Smooth muscle cell (in vitro differentiated cells): Measurements from ENCODE around the gene KRT20. TPM values are rescaled to one million over a fixed set of nuclear protein-coding genes. Genes with fewer than 3 reads are reported as not detected.

Experiments used
- DNase-seq: peaks from one replicate; lab custom pipeline; 2025; ENCODE audit not compliant: unreplicated experiment; lab: John Stamatoyannopoulos, UW
- H2AFZ ChIP-seq: fragments of 200-600 bp; sonication (generic); 2 replicates; pipeline ENCODE4 v1.6.0; 2016; ENCODE audit warnings: antibody characterized with exemption, low read depth, mild to moderate bottlenecking
- H3F3A ChIP-seq: fragments of 200-600 bp; sonication (generic); 2 replicates; pipeline ENCODE4 v1.6.0; 2017; ENCODE audit warnings: antibody characterized with exemption, low read depth
- H3K27ac ChIP-seq: fragments of 200-600 bp; sonication (generic); 2 replicates; pipeline ENCODE4 v1.5.1; 2016; ENCODE audit warnings: low read depth, mild to moderate bottlenecking
- H3K27me3 ChIP-seq: fragments of 200-600 bp; sonication (generic); 2 replicates; pipeline ENCODE4 v1.6.1; 2016; ENCODE audit warnings: low read depth, mild to moderate bottlenecking
- H3K36me3 ChIP-seq: fragments of 200-600 bp; sonication (generic); 2 replicates; pipeline ENCODE4 v1.5.1; 2016; ENCODE audit warnings: low read depth
- H3K4me1 ChIP-seq: fragments of 200-600 bp; sonication (generic); 2 replicates; pipeline ENCODE4 v1.5.1; 2016; ENCODE audit warnings: low read depth
- H3K4me2 ChIP-seq: fragments of 200-600 bp; sonication (generic); 2 replicates; pipeline ENCODE4 v1.6.0; 2016; ENCODE audit warnings: mild to moderate bottlenecking
- H3K4me3 ChIP-seq: fragments of 200-600 bp; sonication (generic); 2 replicates; pipeline ENCODE4 v1.5.1; 2016; ENCODE audit warnings: mild to moderate bottlenecking
- H3K79me2 ChIP-seq: fragments of 200-600 bp; sonication (generic); 2 replicates; pipeline ENCODE4 v1.6.0; 2016; ENCODE audit warnings: low read depth, mild to moderate bottlenecking
- H3K9ac ChIP-seq: fragments of 200-600 bp; sonication (generic); 2 replicates; pipeline ENCODE4 v1.6.0; 2016; ENCODE audit warnings: low read depth
- H3K9me3 ChIP-seq: fragments of 200-600 bp; sonication (generic); replicated peaks from 2 replicates; pipeline ENCODE4 v1.5.1; 2016; ENCODE audit warnings: low read depth
- H4K20me1 ChIP-seq: fragments of 200-600 bp; sonication (generic); 2 replicates; pipeline ENCODE4 v1.6.0; 2016; ENCODE audit warnings: low read depth
- WGBS: methylation state at CpG from one replicate; pipeline ENCODE4 v1.1.7; 2016; ENCODE audit warnings: low lambda C conversion rate; 5-methylcytosine and 5-hydroxymethylcytosine counted together
- polyA plus RNA-seq: library from polyadenylated mRNA; unstranded; fragments of >200 nt; fragmentation: Nextera tagmentation; extraction: Ambion mirVana; gene quantifications from 2 replicates; pipeline ENCODE4 v1.2.1, GENCODE V29; 2016
- total RNA-seq: library from RNA; depleted of rRNA; stranded (reverse); fragments of >200 nt; gene quantifications from 2 replicates; pipeline ENCODE4 v1.2.3, GENCODE V29; 2014
- TF ChIP-seq, protein P1 (sequence below): fragments of 200-600 bp; sonication (generic); IDR thresholded peaks from 2 replicates; pipeline ENCODE4 v1.5.1; 2017; ENCODE audit warnings: borderline replicate concordance, mild to moderate bottlenecking, antibody characterized with exemption; ENCODE audit not compliant: insufficient read depth, poor library complexity, severe bottlenecking

The KRT20 gene
- total and polyA plus RNA-seq, 2 experiments from 2014 or later: not detected

GRCh38 chr17:40872416-40872815 lies 12.6 kb downstream of the KRT20 start:
- no peak overlapping the region for H3K27ac ChIP-seq
- no peak overlapping the region for H3K4me2 ChIP-seq
- peaks cover 2% of the 10 kb centered on the region for H3K27me3 ChIP-seq
- no peaks in the 10 kb centered on the region for H3F3A ChIP-seq
- DNase-seq: no peak
- H3K79me2 ChIP-seq: no peaks in the 10 kb centered on the region
- no peaks in the 10 kb centered on the region for H3K36me3 ChIP-seq
- H3K4me1 ChIP-seq: no peaks in the 10 kb centered on the region
- H3K9me3 ChIP-seq: no peaks in the 10 kb centered on the region
- TF ChIP-seq, protein P1, sequence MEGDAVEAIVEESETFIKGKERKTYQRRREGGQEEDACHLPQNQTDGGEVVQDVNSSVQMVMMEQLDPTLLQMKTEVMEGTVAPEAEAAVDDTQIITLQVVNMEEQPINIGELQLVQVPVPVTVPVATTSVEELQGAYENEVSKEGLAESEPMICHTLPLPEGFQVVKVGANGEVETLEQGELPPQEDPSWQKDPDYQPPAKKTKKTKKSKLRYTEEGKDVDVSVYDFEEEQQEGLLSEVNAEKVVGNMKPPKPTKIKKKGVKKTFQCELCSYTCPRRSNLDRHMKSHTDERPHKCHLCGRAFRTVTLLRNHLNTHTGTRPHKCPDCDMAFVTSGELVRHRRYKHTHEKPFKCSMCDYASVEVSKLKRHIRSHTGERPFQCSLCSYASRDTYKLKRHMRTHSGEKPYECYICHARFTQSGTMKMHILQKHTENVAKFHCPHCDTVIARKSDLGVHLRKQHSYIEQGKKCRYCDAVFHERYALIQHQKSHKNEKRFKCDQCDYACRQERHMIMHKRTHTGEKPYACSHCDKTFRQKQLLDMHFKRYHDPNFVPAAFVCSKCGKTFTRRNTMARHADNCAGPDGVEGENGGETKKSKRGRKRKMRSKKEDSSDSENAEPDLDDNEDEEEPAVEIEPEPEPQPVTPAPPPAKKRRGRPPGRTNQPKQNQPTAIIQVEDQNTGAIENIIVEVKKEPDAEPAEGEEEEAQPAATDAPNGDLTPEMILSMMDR: no peak
- no peak overlapping the region for H3K9ac ChIP-seq
- H2AFZ ChIP-seq: no peak overlapping the region
- H4K20me1 ChIP-seq: no peaks in the 10 kb centered on the region
- H3K4me3 ChIP-seq: no peak overlapping the region

DNA sequence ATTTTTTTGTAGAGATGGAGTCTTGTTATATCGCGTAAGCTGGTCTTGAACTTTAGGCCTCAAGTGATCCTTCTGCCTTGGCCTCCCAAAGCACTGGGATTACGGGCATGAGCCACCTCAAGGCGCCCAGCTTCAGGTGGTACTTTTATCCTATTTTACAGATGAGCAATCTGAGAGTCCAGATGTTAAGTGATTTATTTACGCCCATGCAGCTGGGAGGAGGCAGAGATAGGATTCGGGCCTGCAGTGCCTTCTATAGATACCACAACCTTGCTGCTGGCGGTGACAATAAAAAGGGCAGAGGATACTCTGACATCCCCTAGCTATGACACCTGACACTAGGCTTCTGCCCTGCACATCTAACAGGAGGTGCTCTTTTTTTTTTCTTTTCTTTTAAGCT lies 13.7 kb downstream of the KRT20 start:
- no peaks in the 10 kb centered on the region for H3K36me3 ChIP-seq
- H4K20me1 ChIP-seq: no peaks in the 10 kb centered on the region
- no peaks in the 10 kb centered on the region for H3K4me1 ChIP-seq
- H3K79me2 ChIP-seq: no peaks in the 10 kb centered on the region
- H3K4me2 ChIP-seq: no peak overlapping the region
- WGBS: 90% methylated on average over 7 of the region's 7 CpGs
- no peak overlapping the region for H3K27ac ChIP-seq
- DNase-seq: no peak
- H3F3A ChIP-seq: no peaks in the 10 kb centered on the region
- no peaks in the 10 kb centered on the region for H3K9me3 ChIP-seq
- TF ChIP-seq, protein P1: no peak
- H3K4me3 ChIP-seq: no peak overlapping the region
- H3K9ac ChIP-seq: no peak overlapping the region
- no peak overlapping the region for H2AFZ ChIP-seq
- H3K27me3 ChIP-seq: peaks cover 2% of the 10 kb centered on the region

DNA sequence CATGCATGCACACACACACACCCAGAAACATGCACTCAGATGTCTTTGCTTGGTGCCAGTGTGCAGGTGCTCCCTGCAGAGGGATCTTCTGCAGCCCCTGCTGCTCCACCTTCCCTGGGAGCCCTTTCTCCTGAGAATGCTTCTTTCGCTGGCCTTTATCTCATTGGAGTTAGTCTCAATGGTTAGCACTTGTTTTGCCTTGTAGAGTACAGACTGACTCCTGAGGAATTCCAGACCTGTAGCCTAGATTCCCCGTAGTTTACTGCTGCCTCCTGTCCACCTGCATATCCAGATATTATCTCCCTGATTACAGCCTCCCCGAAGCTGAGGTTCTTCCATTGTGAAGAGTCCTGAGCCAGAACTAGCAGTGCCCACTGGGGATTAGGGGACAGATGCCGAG lies 14.9 kb downstream of the KRT20 start:
- Histone ChIP-seq H2AFZ (no peak overlapping the region), H4K20me1 (no peaks in the 10 kb centered on the region), H3K4me1 (no peaks in the 10 kb centered on the region), H3K9ac (no peak overlapping the region), H3K79me2 (no peaks in the 10 kb centered on the region), H3K27me3 (peaks cover 2% of the 10 kb centered on the region), H3K9me3 (no peaks in the 10 kb centered on the region), H3K4me2 (no peak overlapping the region), H3F3A (no peaks in the 10 kb centered on the region), H3K27ac (no peak overlapping the region), H3K4me3 (no peak overlapping the region), H3K36me3 (no peaks in the 10 kb centered on the region)
- 49% methylated on average over 4 of the region's 4 CpGs for WGBS
- no peak for DNase-seq
- TF ChIP-seq, protein P1: no peak

DNA sequence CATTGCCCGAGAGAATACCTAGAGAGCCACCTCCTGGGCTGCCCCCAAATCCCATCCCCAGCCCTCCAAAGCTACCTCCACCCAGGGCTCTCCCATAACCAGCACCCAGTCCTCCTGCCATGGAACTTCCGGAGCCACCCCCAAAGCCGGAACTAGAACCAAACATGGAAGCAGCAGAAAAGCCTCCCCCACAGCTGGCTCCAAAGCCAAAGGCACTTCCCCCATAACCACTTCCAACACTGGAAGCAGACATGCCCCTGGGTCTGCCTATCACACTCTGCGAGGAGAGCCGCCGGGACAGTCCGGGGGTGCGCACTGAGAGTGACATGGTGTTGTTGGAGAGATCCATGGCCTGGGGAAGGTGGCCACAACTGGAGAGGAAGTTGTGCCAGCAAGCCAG lies 18.2 kb downstream of the KRT20 start, which contains the start of gene KRT12:
KRT12 (minus strand) TSS at position 386 of the 400 bp plus-strand sequence; CDS start at position 349, 37 bp downstream.
- Histone ChIP-seq H3K4me2 (no peak within 1 kb of the TSS), H3K9me3 (no peaks in the 10 kb centered on the region), H2AFZ (no peak within 1 kb of the TSS), H3K36me3 (no peaks in the 10 kb centered on the region), H4K20me1 (no peaks in the 10 kb centered on the region), H3F3A (no peaks in the 10 kb centered on the region), H3K27me3 (no peaks in the 10 kb centered on the region), H3K79me2 (no peaks in the 10 kb centered on the region), H3K4me3 (no peak within 1 kb of the TSS), H3K27ac (no peak within 1 kb of the TSS), H3K9ac (no peak within 1 kb of the TSS), H3K4me1 (no peaks in the 10 kb centered on the region)
- 95% methylated on average over 8 of the region's 8 CpGs for WGBS
- DNase-seq: no peak
- TF ChIP-seq, protein P1: no peak
